OCI-LY3 (cell line): ENCODE measurements around the gene TIMP4.

ENCODE experiments used
- EZH2phosphoT487 ChIP-seq: fragments of 200-600 bp; shearing (Covaris generic); IDR thresholded peaks from 2 replicates; pipeline ENCODE4 v1.6.1; 2018; ENCODE audit warnings: antibody characterized with exemption, mixed run types, low read depth
- TF ChIP-seq, protein P1 (sequence below): fragments of 200-600, 300-600 bp; sonication (generic); IDR thresholded peaks from 2 replicates; pipeline ENCODE4 v1.5.1; 2014; ENCODE audit warnings: antibody characterized with exemption, low read length, low read depth

DNA sequence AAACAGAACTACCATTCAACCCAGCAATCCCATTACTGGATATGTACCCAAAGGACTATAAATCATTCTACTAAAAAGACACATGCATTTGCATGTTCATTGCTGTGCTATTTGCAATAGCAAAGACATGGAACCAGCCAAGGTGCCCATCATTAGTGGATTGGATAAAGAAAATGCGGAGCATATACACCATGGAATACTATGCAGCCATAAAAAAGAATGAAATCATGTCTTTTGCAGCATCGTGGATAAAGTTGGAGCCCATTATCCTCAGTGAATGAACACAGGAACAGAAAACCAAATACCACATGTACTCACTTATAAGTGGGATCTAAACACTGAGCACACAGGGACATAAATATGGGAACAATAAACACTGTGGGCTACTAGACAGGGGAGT, 43.1 kb upstream of the TIMP4 start:
- TF ChIP-seq, protein P1, sequence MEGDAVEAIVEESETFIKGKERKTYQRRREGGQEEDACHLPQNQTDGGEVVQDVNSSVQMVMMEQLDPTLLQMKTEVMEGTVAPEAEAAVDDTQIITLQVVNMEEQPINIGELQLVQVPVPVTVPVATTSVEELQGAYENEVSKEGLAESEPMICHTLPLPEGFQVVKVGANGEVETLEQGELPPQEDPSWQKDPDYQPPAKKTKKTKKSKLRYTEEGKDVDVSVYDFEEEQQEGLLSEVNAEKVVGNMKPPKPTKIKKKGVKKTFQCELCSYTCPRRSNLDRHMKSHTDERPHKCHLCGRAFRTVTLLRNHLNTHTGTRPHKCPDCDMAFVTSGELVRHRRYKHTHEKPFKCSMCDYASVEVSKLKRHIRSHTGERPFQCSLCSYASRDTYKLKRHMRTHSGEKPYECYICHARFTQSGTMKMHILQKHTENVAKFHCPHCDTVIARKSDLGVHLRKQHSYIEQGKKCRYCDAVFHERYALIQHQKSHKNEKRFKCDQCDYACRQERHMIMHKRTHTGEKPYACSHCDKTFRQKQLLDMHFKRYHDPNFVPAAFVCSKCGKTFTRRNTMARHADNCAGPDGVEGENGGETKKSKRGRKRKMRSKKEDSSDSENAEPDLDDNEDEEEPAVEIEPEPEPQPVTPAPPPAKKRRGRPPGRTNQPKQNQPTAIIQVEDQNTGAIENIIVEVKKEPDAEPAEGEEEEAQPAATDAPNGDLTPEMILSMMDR = no peak
- TF ChIP-seq EZH2phosphoT487 = no peak
